K562 (cell line): ENCODE data around the gene PLD3. TPM values are rescaled to one million over a fixed set of nuclear protein-coding genes. Genes with fewer than 3 reads are reported as not detected.

ENCODE experiments used
- ADNP ChIP-seq: fragments of 200-800 bp; sonication (Bioruptor generic); IDR thresholded peaks from 2 replicates; pipeline ENCODE4 v1.6.1; 2016; ENCODE audit warnings: missing genetic modification characterization, missing compliant biosample characterization
- ARNT ChIP-seq, 2 experiments: fragments of 450-650 bp; IDR thresholded peaks; 2 replicates each; pipeline ENCODE4 v1.6.1; 2016; ENCODE audit warnings: mild to moderate bottlenecking in 1 of 2
- BDP1 ChIP-seq: IDR thresholded peaks from 3 replicates; pipeline ENCODE4 v1.6.1; 2011; ENCODE audit not compliant: insufficient read length, insufficient read depth
- CHD2 ChIP-seq: IDR thresholded peaks from 2 replicates; pipeline ENCODE4 v1.6.1; 2011; ENCODE audit warnings: low read depth, low read length
- CSDE1 ChIP-seq, 2 experiments: fragments of 450-650 bp; IDR thresholded peaks; 2 replicates each; pipeline ENCODE4 v1.6.1; 2016; ENCODE audit warnings: mild to moderate bottlenecking in 1 of 2
- EP300 ChIP-seq: IDR thresholded peaks from 2 replicates; pipeline ENCODE4 v1.6.1; 2012; ENCODE audit warnings: low read length, improper control_type of control experiment
- ETV1 ChIP-seq: fragments of 450-650 bp; conservative IDR thresholded peaks from 2 replicates; pipeline ENCODE4 v1.6.1; 2016; ENCODE audit warnings: missing genetic modification characterization, control low read depth, low read depth, missing compliant biosample characterization
- HDGF ChIP-seq: fragments of 450-650 bp; IDR thresholded peaks from 2 replicates; pipeline ENCODE4 v1.6.1; 2016
- MEF2D ChIP-seq: conservative IDR thresholded peaks from 2 replicates; pipeline ENCODE4 v1.6.1; 2016; ENCODE audit warnings: low read depth, missing genetic modification characterization, missing compliant biosample characterization
- MTA2 ChIP-seq: fragments of 450-650 bp; IDR thresholded peaks from 2 replicates; pipeline ENCODE4 v1.6.1; 2016; ENCODE audit warnings: low read depth
- MTA3 ChIP-seq: fragments of 450-650 bp; formaldehyde crosslinking; IDR thresholded peaks from 2 replicates; pipeline ENCODE4 v1.6.1; 2017; ENCODE audit warnings: mild to moderate bottlenecking, borderline replicate concordance
- NFE2 ChIP-seq: IDR thresholded peaks from 2 replicates; pipeline ENCODE4 v1.6.1; 2014; ENCODE audit warnings: antibody characterized with exemption, low read depth
- NKRF ChIP-seq: fragments of 450-650 bp; IDR thresholded peaks from 2 replicates; pipeline ENCODE4 v1.6.1; 2016; ENCODE audit warnings: borderline replicate concordance
- PHF8 ChIP-seq: fragments of 200-600 bp; sonication (generic); IDR thresholded peaks from 2 replicates; pipeline ENCODE4 v1.6.1; 2012; ENCODE audit warnings: mixed run types, mild to moderate bottlenecking, inconsistent platforms, low read length, moderate library complexity, borderline replicate concordance
- SMARCC2 ChIP-seq: fragments of 450-650 bp; IDR thresholded peaks from 2 replicates; pipeline ENCODE4 v1.6.1; 2017; ENCODE audit warnings: antibody characterized with exemption, moderate library complexity, mild to moderate bottlenecking, low read depth
- SOX6 ChIP-seq: fragments of 450-650 bp; IDR thresholded peaks from 2 replicates; pipeline ENCODE4 v1.6.1; 2014; ENCODE audit warnings: mild to moderate bottlenecking
- SP1 ChIP-seq: sonication (generic); formaldehyde crosslinking; IDR thresholded peaks from 2 replicates; pipeline ENCODE4 v1.8.1; 2022; ENCODE audit warnings: mild to moderate bottlenecking, missing genetic modification reagents
- TBP ChIP-seq: optimal IDR thresholded peaks from 2 replicates; pipeline ENCODE3; 2011; ENCODE audit warnings: low read depth, low read length, improper control_type of control experiment
- TRIM24 ChIP-seq, 2 experiments: fragments of 450-650 bp; IDR thresholded peaks; 2 replicates each; pipeline ENCODE4 v1.6.1; 2016
- ZBTB43 ChIP-seq: sonication (generic); formaldehyde crosslinking; IDR thresholded peaks from 2 replicates; pipeline ENCODE4 v1.8.0; 2023; ENCODE audit warnings: mild to moderate bottlenecking, missing genetic modification reagents
- ZFX ChIP-seq: sonication (generic); formaldehyde crosslinking; IDR thresholded peaks from 2 replicates; pipeline ENCODE4 v1.8.0; 2022; ENCODE audit warnings: mild to moderate bottlenecking, missing genetic modification reagents, moderate library complexity
- ZNF121 ChIP-seq: sonication (generic); formaldehyde crosslinking; conservative IDR thresholded peaks from 2 replicates; pipeline ENCODE4 v1.8.0; 2022; ENCODE audit warnings: missing genetic modification reagents
- ZNF592 ChIP-seq: fragments of 450-650 bp; IDR thresholded peaks from 2 replicates; pipeline ENCODE4 v1.6.1; 2017; ENCODE audit warnings: antibody characterized with exemption, mild to moderate bottlenecking
- ZNF696 ChIP-seq: fragments of 250-450 bp; sonication (Bioruptor Pico); conservative IDR thresholded peaks from 2 replicates; pipeline ENCODE4 v1.4.0; 2020; ENCODE audit warnings: mild to moderate bottlenecking, moderate library complexity
- polyA plus RNA-seq, 8 experiments: library from polyadenylated mRNA; depleted of rRNA in 4 of 8; stranded (reverse) in 5 of 8; unstranded in 3 of 8; fragments of >200 nt; fragmentation: Nextera tagmentation in 2 of 8; fragmentation: Illumina TruSeq in 1 of 8; extraction: Ambion mirVana in 2 of 8; extraction: Trizol in 1 of 8; gene quantifications; 2 replicates each; pipeline versions ENCODE4 v1.2.1 to v1.2.3, GENCODE V29; 2011 to 2014; ENCODE audit warnings: inconsistent platforms in 1 of 8, missing spikeins in 1 of 8
- total RNA-seq, 7 experiments: library from RNA; depleted of rRNA in 6 of 7; stranded (reverse); fragments of >200 nt in 6 of 7; fragmentation: Illumina TruSeq in 2 of 7; extraction: Trizol in 2 of 7; gene quantifications; 2 replicates each; pipeline versions ENCODE4 v1.2.1 to v1.2.3, GENCODE V29; 2011 to 2021; ENCODE audit warnings: low replicate concordance in 1 of 7

Gene PLD3
- total and polyA plus RNA-seq, 9 of the 15 experiments (the other 6 are each of a cell fraction or from before 2014, with no cell fraction given) = 2.3 to 128 (median 72.7) TPM

- peak; percentile 57 for TF ChIP-seq ZNF592
- TF ChIP-seq TRIM24 (IDR thresholded peaks at IDR 0.05) = peak; percentile 61 to 71
- no peak for TF ChIP-seq CSDE1 (IDR thresholded peaks at IDR 0.05)
- 0 out of 2 replicates have a peak, but pooled peaks have one; percentile 35 for TF ChIP-seq MEF2D (tag)
- no peak for TF ChIP-seq BDP1
- peak; percentile 97 for TF ChIP-seq HDGF
- peak; percentile 66 for TF ChIP-seq MTA2
- peak; percentile 60 for TF ChIP-seq MTA3
- no peak for TF ChIP-seq ZNF696 (CRISPR knock-in tag)
- TF ChIP-seq ADNP (tag) = peak; percentile 94
- TF ChIP-seq TBP = peak; percentile 31
- TF ChIP-seq EP300 = peak; percentile 61
- peak; percentile 80 for TF ChIP-seq NKRF
- peak; percentile 83 for TF ChIP-seq SMARCC2
- no peak for TF ChIP-seq ZNF121 (CRISPR knock-in tag)
- peak; percentile 62; the same call in 1 of the 2 replicates for TF ChIP-seq PHF8
- peak; percentile 46; the same call in 1 of the 2 replicates for TF ChIP-seq SP1 (CRISPR knock-in tag)
- TF ChIP-seq NFE2 = peak; percentile 61
- peak; percentile 89 for TF ChIP-seq ETV1 (tag)
- TF ChIP-seq ZBTB43 (CRISPR knock-in tag) = no peak
- peak; percentile 59 for TF ChIP-seq ZFX (CRISPR knock-in tag)
- no peak for TF ChIP-seq CHD2
- peak; percentile 98 for TF ChIP-seq SOX6
- TF ChIP-seq ARNT (IDR thresholded peaks at IDR 0.05) = peak in 1 of 2 experiments; percentile 88; a peak in 2 of 4 replicates
Observed at GRCh38 chr19:40416918-40417642, 68.6 kb downstream of the PLD3 start (continued).
